ENCODE measurements around the gene TRIP13.

DNA sequence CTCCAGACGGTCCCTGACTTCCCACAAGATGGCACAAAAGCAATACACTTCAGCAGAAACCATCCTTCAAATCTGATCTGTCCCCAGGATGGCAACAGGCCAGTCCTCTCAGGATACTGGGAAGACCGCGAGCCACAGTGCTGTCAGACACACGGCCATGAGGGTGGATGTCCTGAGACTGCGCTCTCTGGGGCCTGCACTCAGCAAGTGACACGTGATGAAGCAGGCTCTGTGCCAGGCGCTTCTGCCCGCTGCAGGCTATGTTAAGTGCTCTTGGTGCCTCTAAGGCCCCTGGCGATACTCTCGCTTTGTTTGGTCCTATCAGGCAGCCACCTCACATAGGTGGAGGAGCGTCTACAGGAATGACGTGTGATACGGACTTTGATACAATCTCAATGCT lies 7.2 kb upstream of the TRIP13 start:
- TF ChIP-seq POLR2AphosphoS5 (IDR thresholded peaks at IDR 0.05; ENCODE audit: low read depth, low read length) (no peak), POLR2A (IDR thresholded peaks at IDR 0.05; ENCODE audit: low read depth, low read length) (no peak)
